ENCODE measurements around the gene MAGEH1.

The MAGEH1 gene

DNA sequence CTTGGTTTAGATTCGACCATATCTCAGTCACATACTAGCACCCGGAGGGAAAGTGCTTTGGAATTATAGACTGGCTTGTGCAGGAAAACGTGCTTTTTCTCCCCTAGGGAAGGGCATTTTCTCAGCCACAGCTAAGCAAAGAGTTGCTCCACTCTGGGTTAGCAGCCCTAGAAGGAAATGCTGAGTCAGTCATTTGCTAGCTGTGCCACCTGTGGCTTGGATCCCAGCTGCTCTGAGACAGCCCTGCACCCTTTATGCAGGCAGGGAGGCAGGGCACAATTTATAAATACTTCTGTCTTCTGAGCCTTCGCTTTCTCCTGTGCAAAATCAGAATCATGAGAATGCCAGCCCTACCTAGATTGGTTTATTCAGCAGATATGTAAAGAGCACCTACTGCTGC, 39.0 kb downstream of the MAGEH1 start:
- DNase-seq, result no peak

Data from cerebellar nuclear complex (tissue), 1 donor.